PC-3 (cell line): ENCODE data around the gene CYB5D1.

Experiments used
- CTCF ChIP-seq: fragments of 300-600 bp; sonication (generic); conservative IDR thresholded peaks from 2 replicates; pipeline ENCODE4 v1.5.1; 2017; ENCODE audit warnings: antibody characterized with exemption, low read depth, mild to moderate bottlenecking, low read length
- EZH2 ChIP-seq: fragments of 300-600 bp; sonication (generic); IDR thresholded peaks from one replicate; pipeline ENCODE4 v1.6.1; 2017; ENCODE audit warnings: antibody characterized with exemption, mild to moderate bottlenecking, low read length; ENCODE audit not compliant: unreplicated experiment
- EZH2phosphoT487 ChIP-seq: fragments of 300-600 bp; sonication (generic); IDR thresholded peaks from 2 replicates; pipeline ENCODE4 v1.6.1; 2018; ENCODE audit warnings: mild to moderate bottlenecking, antibody characterized with exemption, low read length, borderline replicate concordance

DNA sequence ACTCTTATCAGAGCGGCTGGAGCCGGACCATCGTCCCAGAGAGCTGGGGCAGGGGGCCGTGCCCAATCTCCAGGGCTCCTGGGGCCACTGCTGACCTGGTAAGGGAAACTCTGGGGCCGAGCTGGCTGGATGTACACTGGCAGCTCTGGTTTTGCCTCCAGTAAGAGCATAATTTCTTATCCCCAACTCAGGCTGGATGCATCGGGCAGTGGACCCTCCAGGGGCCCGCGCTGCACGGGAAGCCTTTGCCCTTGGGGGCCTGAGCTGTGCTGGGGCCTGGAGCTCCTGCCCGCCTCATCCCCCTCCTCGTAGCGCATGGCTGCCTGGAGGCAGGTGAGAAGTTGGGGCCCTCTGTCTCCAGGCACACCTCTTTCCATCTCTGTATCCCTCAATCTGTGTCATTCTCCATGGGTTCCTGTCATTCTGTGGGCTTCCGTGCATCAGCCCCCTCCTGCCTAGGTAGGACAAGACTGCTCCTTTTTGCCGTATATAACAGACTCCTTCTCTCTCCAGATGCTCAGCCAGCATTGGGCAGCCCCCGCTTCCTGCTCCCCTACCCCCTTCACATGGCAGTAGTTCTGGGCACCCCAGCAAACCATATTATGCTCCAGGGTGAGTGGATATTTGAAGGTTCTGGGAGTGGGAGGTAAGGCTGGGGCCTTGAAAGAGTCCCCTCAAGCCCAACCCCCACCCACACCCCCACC, 12.3 kb upstream of the CYB5D1 start:
- TF ChIP-seq CTCF (no peak), EZH2 (no peak), EZH2phosphoT487 (no peak)
